AG10803 (cell line): ENCODE data around the gene CD48.
"Not testable (repeated sequence)": the region's sequence is repeated elsewhere in the genome, so short reads cannot be mapped to it uniquely, and the experiment has no call there.

ENCODE experiments used
- DNase-seq: peaks from one replicate; pipeline ENCODE4 v3.0.0; 2010; ENCODE audit warnings: low read depth
- H3K4me3 ChIP-seq: 2 replicates; pipeline ENCODE4 v1.5.1; 2011; ENCODE audit warnings: mild to moderate bottlenecking, low read length, control low read depth
- TF ChIP-seq, protein P1 (sequence below): conservative IDR thresholded peaks from 2 replicates; pipeline ENCODE4 v1.5.1; 2011; ENCODE audit warnings: mild to moderate bottlenecking, low read length, control low read depth, inconsistent platforms

CD48 gene

DNA sequence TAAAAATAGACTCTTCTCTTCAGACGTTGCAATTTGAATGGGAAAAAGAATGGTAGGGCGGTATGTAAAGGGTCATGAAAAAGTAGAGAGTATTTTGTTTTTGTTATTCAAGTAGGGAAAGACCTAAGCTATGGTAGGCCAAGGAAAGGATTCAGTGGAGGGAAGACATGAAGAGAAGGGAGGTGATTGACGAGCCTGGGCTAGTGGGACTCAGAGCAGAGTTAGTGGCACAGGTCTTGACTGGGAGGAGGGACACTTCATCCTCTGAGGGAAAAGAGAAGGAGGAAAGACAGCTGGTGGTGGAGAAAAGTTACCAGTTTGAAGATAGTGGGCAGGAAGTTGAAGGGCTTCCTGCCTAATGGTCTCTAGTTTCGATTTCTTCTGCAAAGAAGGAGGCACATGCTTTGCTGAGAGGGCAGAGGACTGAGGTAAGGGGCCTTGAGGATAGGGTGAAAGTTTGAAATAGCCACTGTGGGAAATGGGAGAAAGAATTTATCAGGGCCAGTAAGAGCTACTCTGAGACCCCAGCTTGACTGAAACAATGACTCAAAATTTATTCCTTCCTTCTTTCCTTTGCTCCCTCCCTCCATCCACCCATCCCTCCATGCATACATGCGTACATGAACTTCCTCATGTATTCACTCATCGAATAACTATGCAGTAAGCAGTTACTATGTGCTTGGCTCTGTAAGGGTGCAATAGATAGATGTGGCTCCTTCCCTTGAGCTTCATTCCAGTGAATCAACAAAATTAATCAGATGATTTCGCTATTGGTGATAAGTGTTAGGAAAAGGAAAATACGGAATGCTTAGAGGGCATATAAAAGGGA, 4.2 kb downstream of the CD48 start:
- H3K4me3 ChIP-seq, result no peak overlapping the region
- no peak for DNase-seq
- TF ChIP-seq, protein P1, sequence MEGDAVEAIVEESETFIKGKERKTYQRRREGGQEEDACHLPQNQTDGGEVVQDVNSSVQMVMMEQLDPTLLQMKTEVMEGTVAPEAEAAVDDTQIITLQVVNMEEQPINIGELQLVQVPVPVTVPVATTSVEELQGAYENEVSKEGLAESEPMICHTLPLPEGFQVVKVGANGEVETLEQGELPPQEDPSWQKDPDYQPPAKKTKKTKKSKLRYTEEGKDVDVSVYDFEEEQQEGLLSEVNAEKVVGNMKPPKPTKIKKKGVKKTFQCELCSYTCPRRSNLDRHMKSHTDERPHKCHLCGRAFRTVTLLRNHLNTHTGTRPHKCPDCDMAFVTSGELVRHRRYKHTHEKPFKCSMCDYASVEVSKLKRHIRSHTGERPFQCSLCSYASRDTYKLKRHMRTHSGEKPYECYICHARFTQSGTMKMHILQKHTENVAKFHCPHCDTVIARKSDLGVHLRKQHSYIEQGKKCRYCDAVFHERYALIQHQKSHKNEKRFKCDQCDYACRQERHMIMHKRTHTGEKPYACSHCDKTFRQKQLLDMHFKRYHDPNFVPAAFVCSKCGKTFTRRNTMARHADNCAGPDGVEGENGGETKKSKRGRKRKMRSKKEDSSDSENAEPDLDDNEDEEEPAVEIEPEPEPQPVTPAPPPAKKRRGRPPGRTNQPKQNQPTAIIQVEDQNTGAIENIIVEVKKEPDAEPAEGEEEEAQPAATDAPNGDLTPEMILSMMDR, result no peak

DNA sequence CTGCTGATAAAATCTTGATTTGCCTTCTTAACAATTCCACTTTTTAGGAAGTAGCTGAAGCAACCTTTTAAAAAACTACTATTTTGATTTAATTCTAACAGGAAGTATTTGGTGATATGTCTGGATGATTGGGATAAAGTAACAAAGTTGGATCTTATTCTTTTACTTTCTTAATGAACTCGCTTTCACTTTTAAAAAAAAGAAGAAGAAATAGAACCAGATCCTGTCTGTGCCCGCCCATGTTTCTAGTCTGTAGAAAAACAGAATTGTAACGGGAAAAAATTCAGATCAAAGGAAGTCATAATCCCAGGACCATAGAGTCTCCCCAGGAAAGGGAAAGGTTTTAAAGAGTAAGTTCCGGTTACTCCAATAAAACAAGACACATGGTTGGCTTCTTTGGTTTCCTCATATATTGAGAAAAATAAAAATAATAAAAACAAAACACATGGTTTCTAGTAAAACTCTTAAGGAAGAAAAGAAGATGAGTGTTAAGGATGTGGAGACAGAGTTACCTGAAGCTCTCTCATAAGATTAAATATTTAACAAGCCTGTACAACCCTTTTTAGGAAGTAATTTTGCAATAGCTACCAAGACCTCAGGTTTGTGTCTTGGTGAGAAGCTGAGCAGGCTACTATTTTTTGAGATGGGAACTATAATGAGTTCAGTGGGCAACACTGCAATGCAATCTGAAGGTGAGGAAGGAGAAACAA, 4.9 kb downstream of the CD48 start:
- no peak for DNase-seq
- TF ChIP-seq, protein P1, result no peak
- H3K4me3 ChIP-seq, result no peak overlapping the region

DNA sequence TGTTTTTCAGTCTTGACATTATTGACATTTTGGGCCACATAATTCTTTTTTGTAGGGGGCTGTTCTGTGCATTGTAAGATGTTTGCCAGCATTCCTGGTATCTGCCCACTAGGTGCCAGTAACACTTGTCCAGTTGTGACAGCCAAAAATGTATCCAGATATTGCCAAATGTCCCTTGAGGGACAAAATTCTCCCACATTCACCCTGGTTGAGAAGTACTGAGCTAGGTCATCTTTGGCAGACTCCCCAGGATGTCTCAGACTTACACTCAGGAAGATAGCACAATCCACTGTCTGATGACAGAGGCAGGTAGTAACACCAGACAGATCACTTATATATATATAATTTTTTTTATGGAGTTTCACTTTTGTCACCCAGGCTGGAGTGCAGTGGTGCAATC, 5.9 kb downstream of the CD48 start:
- H3K4me3 ChIP-seq, result no peak overlapping the region
- TF ChIP-seq, protein P1, result no peak
- no peak for DNase-seq

DNA sequence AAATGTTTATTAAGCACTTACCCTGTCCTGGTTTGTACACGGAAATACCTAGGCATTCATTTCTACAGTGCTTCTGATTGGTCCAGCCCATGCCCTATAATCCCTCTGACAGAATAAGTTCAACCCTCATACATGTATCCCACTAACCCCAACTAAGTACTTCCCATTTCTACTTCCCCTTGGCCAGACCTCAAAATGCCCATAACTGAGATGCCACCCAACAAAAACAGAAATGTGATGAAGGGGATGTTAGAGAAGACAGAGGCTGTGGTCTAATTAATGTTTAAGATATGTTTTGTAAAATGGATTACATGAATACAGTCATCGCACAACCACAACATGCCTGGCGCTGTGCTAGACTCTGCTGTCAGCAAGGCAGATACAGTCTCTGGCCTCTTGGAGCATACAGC, 6.4 kb downstream of the CD48 start:
- DNase-seq, H3K4me3 ChIP-seq: not testable (repeated sequence)

DNA sequence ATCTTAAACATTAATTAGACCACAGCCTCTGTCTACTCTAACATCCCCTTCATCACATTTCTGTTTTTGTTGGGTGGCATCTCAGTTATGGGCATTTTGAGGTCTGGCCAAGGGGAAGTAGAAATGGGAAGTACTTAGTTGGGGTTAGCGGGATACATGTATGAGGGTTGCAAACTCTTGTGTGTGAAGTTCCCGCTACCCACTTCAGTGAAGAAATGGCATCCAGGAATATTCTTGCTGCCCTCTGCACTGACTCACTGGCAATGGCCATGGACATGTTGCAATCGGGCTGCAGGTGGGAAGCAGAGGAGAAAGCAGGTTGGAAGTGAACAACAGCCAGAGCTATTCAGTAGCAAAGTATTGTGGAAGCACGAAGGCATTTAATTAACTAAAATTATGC, 7.4 kb downstream of the CD48 start:
- TF ChIP-seq, protein P1, result no peak
- no peak for DNase-seq
- no peak overlapping the region for H3K4me3 ChIP-seq

DNA sequence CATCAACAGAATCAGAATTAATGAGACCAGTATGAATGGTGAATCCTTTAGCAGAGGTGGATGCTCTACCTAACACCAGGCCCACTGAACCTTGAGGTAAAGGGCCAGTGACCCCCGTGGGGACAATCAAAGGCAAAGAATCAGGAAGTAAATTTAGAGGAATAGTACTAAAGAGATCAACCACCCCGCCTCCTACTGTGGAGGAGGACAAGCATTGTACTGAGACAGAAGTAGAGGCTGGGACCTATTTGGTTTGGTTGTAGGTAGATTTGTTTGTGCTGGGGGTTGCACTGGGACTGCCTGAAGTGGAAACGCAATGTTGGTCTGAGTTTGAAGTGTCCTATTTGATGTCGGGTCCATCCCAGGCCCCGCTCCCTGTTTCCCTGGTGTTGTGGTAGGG, 9.5 kb downstream of the CD48 start:
- no peak overlapping the region for H3K4me3 ChIP-seq
- DNase-seq, result no peak
- TF ChIP-seq, protein P1, result no peak

DNA sequence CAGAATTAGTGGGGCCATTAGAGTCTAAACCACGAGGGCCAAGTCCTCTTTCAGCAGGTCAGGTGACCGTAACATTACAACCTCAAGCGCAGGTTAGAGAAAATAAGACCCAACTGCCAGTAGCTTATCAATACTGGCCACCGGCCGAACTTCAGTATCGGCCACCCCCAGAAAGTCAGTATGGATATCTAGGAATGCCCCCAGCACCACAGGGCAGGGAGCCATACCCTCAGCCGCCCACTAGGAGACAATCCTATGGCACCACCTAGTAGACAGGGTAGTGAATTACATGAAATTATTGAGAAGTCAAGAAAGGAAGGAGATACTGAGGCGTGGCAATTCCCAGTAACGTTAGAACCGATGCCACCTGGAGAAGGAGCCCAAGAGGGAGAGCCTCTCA, 19.2 kb downstream of the CD48 start:
- not testable (repeated sequence) for H3K4me3 ChIP-seq, DNase-seq

DNA sequence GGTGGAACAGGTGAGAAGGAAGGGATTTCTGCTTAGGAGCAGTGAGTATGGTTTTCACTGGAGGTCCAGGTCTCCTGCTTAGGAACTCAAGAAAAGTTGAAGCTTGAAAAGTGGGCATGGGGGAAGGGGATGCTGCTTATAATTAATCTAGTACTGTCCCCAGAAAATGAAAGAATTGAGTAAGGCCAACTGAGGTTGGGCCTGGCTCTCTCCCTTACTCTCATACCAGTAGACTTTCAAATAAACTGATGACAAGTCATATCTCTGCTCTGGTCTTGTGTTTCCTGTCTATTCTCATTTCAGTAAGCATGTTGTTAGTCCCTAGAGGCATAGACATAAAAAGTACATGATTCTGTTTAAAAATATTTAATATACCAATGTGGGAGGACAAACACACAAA, 26.4 kb downstream of the CD48 start:
- no peak overlapping the region for H3K4me3 ChIP-seq
- DNase-seq, result no peak
- TF ChIP-seq, protein P1, result no peak
